Left renal pelvis (tissue), 4 donors: Measurements from ENCODE around the gene RABEP2. TPM values are rescaled to one million over a fixed set of nuclear protein-coding genes. Genes with fewer than 3 reads are reported as not detected.
"Not testable (repeated sequence)": the region's sequence is repeated elsewhere in the genome, so short reads cannot be mapped to it uniquely, and the experiment has no call there.

Source experiments
- DNase-seq, 4 donors: peaks; one replicate each; pipeline ENCODE4 v3.0.0-alpha.2; 2013; ENCODE audit warnings: low read depth in 4 of 4, low spot score in 3 of 4
- polyA plus RNA-seq, 4 donors: library from polyadenylated mRNA; unstranded; fragments of 120-200 nt; gene quantifications; one replicate each; pipeline ENCODE4 v1.2.1, GENCODE V29; 2013; ENCODE audit not compliant: insufficient read length in 4 of 4

RABEP2 gene
- polyA plus RNA-seq, 4 donors: 15.7 to 34.4 (median 17.6) TPM

- DNase-seq: no peak
Observed at GRCh38 chr16:28932339-28933141, 7.5 kb upstream of the RABEP2 start.

DNA sequence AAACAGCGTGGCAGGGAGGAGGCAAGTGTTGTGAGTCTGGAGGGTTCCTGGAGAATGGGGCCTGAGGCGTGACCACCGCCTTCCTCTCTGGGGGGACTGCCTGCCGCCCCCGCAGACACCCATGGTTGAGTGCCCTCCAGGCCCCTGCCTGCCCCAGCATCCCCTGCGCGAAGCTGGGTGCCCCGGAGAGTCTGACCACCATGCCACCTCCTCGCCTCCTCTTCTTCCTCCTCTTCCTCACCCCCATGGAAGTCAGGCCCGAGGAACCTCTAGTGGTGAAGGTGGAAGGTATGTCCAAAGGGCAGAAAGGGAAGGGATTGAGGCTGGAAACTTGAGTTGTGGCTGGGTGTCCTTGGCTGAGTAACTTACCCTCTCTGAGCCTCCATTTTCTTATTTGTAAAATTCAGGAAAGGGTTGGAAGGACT, 6.8 kb upstream of the RABEP2 start, which contains the start of gene CD19:
Gene CD19 (plus strand): TSS at position 171 of the 425 bp plus-strand sequence. CDS start 30 bp downstream, at position 201.
- DNase-seq: no peak

DNA sequence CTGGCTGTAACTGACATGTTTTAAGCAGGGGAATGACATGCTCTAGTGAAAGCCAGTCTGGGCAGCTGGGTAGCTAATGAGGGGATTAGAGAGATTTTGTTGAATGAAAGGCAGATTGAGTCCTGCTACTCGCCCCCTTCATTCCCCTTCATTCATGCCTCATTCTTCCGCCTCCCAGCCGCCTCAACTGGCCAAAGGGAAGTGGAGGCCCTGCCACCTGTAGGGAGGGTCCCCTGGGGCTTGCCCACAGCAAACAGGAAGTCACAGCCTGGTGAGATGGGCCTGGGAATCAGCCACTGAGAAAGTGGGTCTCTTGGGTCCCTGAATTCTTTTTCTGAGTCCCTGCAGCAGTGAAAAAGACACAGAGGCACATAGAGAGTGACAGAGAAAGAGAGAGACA, 5.6 kb upstream of the RABEP2 start:
- DNase-seq: no peak

DNA sequence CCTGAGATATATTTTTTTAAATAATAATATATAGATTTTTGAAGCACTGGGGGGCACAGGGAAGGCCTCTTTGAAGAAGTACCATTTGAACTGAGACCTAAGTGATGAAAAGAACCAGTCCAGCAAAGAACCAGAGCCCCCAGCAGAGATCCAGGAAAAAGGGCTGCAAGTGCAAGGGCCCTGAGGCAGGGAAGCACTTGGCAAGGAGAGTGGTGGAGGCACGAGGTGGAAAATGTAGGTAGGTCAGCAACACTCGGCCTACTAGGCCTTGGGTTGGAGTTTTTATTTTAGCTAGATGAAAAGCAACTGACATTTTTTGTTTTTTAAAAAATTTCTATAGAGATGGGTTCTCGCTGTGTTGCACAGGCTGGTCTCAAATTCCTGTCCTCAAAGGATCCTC, 5.2 kb upstream of the RABEP2 start:
- no peak for DNase-seq

GRCh38 chr16:28927815-28928214, 2.8 kb upstream of the RABEP2 start:
- no peak for DNase-seq

- DNase-seq: not testable (repeated sequence)
Observed at GRCh38 chr16:28926284-28926683, 1.2 kb upstream of the RABEP2 start.

DNA sequence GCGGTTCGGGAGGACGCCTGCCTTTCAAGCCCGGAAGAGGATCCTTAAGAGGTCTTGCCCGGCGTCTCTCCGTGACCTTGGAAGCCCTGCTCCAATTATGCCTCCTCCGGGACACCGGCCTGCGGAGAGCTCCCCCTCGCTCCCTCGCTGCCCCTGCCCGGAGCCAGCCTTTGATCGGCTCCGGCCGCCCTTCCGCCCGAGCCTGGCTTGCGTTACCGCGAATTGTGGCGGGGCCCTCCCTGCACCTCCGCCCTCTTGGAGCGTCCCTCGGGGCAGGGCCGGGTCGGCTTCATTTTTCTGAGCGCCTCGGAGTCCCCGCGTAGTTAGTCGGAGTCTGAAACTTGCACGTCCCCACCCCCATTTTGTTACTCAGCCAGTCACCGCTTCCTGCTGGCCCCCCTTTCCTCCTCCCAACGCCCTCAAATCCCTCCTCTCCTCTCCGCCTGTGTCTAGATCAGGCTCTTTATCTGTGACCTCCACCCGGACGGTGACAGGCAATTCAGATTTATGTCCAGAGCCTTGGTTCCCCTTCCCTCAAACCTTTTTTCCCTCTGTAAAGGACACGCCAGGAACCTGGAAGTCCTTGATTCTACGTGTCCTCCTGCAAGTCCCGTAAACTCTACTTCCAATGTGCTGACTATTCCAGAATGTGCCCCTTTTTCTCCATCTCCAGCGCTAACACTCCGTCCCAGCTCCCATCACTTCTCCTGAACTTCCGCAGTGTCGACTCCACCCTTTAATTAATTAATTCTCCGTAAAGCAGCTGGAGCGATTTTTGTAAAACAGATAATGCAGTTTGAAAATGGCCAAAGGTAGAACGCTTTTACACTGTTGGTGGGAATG, 569 bp upstream of the RABEP2 start:
- DNase-seq: peak; percentile 64 to 79 (median 68)

GRCh38 chr16:28924399-28924761, 658 bp downstream of the RABEP2 start:
- no peak for DNase-seq

- DNase-seq: no peak
Observed at GRCh38 chr16:28923652-28924398, 1.2 kb downstream of the RABEP2 start.

- no peak for DNase-seq
Observed at GRCh38 chr16:28923231-28923587, 1.8 kb downstream of the RABEP2 start.

DNA sequence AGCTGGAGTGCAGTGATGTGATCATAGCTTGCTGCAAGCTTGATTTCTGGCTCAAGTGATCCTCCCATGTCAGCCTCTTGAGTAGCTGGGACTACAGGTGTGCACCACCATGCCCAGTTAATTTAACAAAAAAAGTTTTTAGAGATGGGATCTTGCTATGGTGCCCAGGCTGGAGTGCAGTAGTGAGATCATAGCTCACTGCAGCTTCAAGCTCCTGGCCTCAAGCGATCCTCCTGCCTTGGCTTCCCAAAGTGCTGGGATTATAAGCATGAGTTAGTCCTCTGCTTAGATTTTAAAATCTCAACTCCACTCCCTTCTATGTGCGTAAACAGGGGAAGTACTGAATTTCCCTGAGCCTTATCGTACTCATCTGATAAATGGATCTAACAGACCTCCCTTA, 6.3 kb downstream of the RABEP2 start:
- no peak for DNase-seq

GRCh38 chr16:28917095-28917494, 7.9 kb downstream of the RABEP2 start:
- no peak for DNase-seq

- no peak for DNase-seq
Observed at GRCh38 chr16:28915181-28915580, 9.9 kb downstream of the RABEP2 start.

DNA sequence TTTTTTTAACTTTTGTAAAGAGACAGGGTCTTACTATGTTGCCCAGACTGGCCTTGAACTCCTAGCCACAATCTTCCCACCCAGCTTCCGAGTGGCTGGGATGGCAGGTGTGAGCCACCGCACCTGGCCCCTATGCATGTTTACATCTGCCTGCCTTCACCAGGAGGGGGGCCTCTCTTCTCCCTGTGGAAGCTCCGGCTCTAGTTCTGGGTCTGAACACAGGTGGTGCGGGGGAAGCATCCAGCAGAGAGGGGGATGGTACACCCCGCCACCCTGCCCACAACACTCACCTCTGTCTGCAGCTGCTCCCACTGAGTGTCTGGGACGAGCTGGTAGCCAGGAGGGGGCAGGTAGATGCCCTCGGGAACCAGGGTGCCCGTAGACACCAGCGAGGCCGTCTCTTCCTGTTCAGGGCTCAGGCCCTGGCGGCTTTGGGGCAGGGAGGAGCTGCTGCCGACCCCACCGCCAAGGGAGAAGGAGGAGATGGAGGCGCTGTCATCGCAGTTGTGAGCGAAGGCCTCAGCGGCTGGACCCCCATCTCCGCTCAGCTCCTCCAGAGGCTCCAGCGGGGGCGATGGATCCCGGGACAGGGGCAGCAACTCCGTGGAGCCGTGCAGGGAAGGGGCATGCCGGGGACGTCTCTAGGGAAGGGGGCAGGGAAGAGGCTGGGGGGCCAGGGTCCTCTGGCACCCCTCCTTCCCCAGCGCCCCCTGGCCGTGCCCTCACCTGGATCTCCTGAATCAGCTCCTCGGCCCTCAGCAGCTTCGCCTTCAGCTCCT, 10.9 kb downstream of the RABEP2 start:
- no peak for DNase-seq

GRCh38 chr16:28912558-28912957, 12.5 kb downstream of the RABEP2 start:
- DNase-seq: no peak

DNA sequence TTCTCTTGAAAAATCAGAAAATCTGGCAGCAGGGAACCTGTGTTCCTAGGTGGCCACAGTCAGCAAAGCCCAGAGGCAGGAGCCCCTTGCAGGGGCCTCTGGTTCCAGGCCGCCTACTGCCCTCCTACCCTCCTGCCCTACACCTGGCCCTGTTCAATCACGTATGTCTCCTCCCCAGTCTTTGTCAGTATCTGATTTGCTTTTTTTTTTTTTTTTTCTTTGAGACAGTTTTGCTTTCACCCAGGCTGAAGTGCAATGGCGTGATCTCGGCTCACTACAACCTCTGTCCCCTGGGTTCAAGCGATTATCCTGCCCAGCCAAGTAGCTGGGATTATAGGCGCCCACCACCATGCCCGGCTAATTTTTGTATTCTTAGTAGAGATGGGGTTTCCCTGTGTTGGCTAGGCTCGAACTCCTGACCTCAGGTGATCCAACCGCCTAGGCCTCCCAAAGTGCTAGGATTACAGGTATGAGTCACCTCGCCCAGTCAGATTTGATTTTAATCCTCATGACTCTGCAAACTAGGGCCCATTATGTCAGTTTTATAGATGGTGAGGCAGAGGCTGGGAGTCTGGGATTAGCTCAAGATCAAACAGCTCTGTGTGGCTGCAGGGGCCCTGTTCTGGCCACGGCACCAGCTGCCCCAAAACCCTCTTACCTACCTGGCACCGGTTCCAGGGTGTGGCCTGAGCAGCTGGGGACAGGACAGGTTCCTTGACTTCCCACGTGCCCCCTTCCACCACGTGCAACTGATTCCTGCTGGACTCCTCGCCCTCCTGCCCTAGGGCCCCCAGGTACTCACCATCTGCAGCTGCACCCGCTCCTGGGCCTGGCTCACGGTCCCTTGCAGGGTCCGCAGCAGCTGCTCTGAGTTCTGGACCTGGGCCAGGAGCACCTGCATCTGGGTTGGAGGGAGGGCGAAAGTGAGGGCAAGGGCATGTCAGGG, 14.7 kb downstream of the RABEP2 start:
- no peak for DNase-seq

GRCh38 chr16:28905800-28906372, 19.2 kb downstream of the RABEP2 start:
- no peak for DNase-seq

DNA sequence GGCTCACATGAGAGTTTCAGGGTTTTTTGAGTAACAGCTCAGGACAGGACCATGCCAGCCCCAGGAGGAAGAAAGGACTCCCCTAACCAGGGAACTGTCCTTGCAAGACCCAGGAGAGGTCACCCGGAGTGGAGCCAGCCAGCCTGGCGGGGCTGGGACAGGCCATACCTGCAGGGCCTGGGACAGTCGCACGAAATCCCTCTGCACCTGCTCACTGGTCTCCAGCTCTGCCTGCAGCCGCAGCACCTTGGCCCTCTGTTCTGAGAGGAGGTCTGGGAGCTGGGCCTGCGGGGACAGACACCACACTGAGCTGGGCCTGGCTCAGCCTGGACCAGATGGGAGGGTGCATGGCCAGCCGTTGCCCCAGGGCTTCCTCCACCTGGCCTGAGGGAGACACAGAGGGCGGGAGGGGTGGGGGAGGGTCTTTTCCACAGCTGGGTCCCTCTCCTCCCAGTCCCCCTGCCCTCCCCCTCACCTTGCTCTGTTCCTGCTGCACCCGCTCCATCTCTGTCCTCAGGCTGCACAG, 19.7 kb downstream of the RABEP2 start:
- no peak for DNase-seq

DNA sequence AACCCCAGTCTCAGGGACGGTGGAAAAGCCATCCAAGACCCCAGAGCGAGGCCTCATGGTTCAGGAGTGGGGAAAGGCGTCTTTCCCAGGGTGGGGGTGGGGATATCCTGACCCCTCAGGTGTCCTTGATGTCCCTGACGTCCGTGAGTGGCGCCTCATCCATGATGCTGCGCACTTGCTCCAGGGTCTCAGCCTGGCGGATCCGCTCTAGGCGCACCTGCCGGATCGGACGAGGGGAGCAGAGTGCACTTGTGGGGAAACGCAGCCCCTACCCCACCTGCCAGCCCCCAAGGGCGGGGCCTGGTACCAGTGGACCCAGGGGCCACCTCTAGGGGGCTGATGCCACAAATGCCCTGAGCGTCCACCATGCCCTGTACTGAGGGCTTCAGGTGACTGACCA, 20.2 kb downstream of the RABEP2 start:
- DNase-seq: no peak
